Adipocyte (in vitro differentiated cells): Measurements from ENCODE around the gene ECM2.

Source experiments
- DNase-seq: peaks from one replicate; pipeline ENCODE4 v3.0.0-alpha.2; 2015; ENCODE audit warnings: low read depth
- H3K27me3 ChIP-seq: replicated peaks from 2 replicates; pipeline ENCODE4 v1.7.0; 2013; ENCODE audit warnings: mild to moderate bottlenecking, low read length, moderate library complexity; ENCODE audit not compliant: control insufficient read depth, insufficient read depth
- H3K36me3 ChIP-seq: 2 replicates; pipeline ENCODE4 v1.7.0; 2013; ENCODE audit warnings: low read length, mild to moderate bottlenecking, moderate library complexity; ENCODE audit not compliant: control insufficient read depth, insufficient read depth, severe bottlenecking
- H3K4me1 ChIP-seq: 2 replicates; pipeline ENCODE4 v1.7.0; 2013; ENCODE audit warnings: mild to moderate bottlenecking, low read length, moderate library complexity; ENCODE audit not compliant: control insufficient read depth, insufficient read depth
- H3K4me3 ChIP-seq: 2 replicates; pipeline ENCODE4 v1.7.0; 2013; ENCODE audit warnings: mild to moderate bottlenecking, low read length, moderate library complexity
- H3K9ac ChIP-seq: 2 replicates; pipeline ENCODE4 v1.7.0; 2013; ENCODE audit warnings: mild to moderate bottlenecking, low read length, moderate library complexity
- H3K9me3 ChIP-seq: 2 replicates; pipeline ENCODE4 v1.7.0; 2013; ENCODE audit warnings: mild to moderate bottlenecking, low read length, moderate library complexity; ENCODE audit not compliant: control insufficient read depth

Gene ECM2

DNA sequence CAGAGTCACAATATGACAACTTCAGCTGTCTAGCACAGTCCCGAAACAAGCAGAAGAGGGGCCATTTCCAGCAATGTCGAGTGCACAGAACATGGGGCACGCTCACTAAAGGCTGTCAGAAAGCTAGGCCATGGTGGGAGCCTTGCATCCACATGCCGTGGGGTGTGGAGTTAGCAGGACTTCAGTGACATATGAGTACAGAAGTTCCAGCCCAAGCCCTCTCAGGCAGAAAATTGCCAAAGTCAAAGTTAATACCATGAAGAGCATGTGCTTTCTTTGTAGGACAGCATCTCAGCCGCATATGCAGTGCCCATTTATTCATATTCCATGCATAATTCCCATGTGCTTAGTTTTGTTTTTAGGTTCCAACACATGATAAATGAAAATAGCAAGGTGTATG is 26.7 kb downstream of the ECM2 start:
- no peak for DNase-seq
- no peaks in the 10 kb centered on the region for H3K9me3 ChIP-seq
- H3K36me3 ChIP-seq: peaks cover 4% of the 10 kb centered on the region
- no peaks in the 10 kb centered on the region for H3K27me3 ChIP-seq
- H3K4me1 ChIP-seq: peaks cover 45% of the 10 kb centered on the region
- H3K9ac ChIP-seq: no peak overlapping the region
- H3K4me3 ChIP-seq: no peak overlapping the region

DNA sequence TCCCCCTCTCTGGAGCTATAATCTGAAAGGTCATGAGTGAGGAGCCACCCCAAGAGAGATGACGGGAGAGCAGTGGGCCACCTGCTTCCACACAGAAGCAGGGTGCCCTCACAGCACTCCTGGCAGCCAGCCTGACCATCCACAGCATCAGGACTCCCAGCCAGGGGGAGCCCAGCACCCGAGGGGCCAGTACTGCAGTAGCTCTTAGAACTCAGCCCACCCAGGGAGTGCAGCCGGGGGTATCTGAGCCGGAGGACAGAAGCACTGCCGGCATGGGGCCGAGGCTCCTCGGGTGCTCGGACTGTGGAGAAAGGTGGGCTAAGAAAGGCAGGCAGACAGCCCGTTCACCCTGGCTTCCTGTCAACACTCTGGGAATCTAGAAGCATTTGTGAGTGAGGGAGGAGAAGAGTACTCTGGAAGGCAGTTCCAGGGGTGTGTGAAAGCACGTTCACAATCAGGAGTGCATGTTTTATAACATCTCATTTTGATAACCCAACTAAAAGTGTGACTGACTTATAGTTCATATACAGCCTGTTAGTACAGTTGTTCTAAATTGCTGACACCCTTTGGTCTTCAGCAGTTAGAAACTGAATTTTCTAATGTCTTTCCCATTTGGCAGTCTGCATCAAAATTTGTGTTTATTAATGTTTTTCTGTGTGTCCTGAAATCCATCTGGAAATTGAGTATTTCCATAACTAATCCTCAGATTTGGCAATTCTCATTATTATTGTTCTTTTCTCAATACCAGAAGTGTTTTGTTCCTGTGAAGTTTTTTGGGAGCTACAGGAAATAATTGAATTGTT is 27.6 kb downstream of the ECM2 start:
- H3K9me3 ChIP-seq: no peaks in the 10 kb centered on the region

DNA sequence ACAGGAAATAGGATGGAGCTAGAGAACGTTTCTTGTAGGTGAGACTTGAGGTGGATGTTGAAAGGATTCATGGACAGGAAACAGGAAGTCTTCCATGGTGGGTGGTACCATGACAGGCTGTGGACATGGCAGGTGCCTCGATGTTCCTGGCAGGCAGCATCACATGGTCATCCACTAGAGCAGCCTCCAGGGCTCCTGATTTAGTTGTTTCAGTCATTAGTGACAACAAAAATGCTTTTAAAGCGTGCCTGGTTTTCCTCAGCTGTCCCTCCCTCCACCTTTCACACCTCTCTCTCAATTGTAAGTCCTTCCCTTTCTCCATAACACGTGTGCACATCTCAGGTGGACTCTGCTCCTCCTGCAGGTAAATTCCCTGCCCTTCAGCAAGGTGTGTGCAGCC is 28.3 kb downstream of the ECM2 start:
- DNase-seq: no peak
- Histone ChIP-seq H3K36me3 (no peaks in the 10 kb centered on the region), H3K4me3 (no peak overlapping the region), H3K9me3 (no peaks in the 10 kb centered on the region), H3K4me1 (peaks cover 61% of the 10 kb centered on the region), H3K9ac (peak overlapping the region; percentile 89), H3K27me3 (no peaks in the 10 kb centered on the region)

More for the DNA sequence above, 27.6 kb downstream of the ECM2 start:
- Histone ChIP-seq H3K36me3 (peaks cover 4% of the 10 kb centered on the region), H3K4me3 (peak overlapping the region; percentile 43), H3K27me3 (no peaks in the 10 kb centered on the region), H3K4me1 (peaks cover 54% of the 10 kb centered on the region), H3K9ac (peak overlapping the region; percentile 89)
- no peak for DNase-seq

DNA sequence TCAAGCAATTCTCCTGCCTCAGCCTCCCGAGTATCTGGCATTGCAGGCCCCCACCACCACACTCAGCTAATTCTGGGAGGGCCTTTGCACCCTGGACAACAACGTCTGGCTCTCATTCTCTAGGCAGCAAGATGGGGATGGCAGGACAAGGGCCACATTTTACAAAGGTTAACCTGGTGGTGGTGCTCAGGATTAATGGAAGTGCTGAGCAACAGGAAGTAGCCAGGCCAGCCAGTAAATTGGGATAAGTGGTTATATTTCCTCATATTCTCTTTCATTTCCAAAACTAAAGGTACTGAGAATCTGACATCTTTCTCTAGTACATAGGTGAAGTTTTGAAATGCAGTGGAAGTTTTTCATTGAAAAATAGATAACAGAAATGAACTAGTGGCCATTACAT is 28.8 kb downstream of the ECM2 start:
- no peaks in the 10 kb centered on the region for H3K36me3 ChIP-seq
- H3K9ac ChIP-seq: peak overlapping the region; percentile 89
- no peaks in the 10 kb centered on the region for H3K27me3 ChIP-seq
- peaks cover 66% of the 10 kb centered on the region for H3K4me1 ChIP-seq
- H3K4me3 ChIP-seq: peak overlapping the region; percentile 5
- no peak for DNase-seq
- no peaks in the 10 kb centered on the region for H3K9me3 ChIP-seq

DNA sequence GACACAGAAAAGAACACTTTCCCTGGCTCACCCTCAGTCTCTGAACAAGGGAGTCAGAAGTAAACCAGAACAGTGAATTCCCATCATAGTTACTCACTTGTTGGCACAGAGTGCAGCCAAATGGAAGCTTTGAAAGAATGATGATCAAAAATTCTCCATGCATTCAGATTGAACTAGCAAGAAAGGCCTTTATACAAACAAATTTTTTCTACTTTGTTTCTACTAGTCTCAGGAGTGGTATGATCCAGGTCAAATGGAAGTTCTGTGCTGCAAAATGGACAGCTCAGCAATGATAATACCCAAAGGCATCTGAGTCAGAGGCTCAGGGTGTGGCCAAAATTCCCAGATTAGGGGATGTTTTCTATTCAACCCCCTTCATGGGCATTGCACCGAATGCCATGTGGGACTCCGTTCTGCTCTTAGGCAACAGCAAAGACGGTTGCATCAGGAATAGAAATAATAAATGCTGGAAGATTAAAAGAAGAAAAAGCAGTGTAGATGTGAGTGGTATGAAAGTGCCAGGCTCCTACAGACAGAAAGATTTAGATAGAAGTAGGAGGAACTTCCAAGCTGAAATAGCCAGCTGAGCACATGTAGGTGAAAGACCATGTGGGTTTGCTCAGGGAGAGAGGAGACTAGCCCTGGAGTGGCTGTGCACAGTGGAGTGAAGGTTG is 29.5 kb downstream of the ECM2 start:
- Histone ChIP-seq H3K9me3 (no peaks in the 10 kb centered on the region), H3K4me3 (peak overlapping the region; percentile 68), H3K4me1 (peaks cover 72% of the 10 kb centered on the region), H3K9ac (peak overlapping the region; percentile 89), H3K27me3 (no peaks in the 10 kb centered on the region), H3K36me3 (no peaks in the 10 kb centered on the region)
- DNase-seq: peak; percentile 97

DNA sequence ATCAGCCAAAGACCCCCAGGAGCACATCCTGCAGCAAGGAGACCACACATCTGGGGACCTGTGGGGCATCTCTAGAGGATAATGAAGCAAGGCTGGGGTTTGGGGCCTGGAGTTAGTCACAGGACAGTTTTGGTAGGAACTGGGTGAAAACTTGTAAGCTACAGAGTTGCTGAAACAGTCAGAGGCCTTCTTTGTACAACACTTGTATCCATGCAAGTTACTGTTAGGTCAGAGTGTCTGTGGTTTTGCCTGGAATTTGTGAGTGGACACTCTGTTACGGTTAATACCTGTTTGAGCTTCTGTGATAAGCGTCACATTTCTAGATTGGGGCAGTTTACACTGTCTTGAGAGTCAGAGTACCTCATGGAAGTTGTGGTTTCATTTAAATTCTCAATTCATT is 30.9 kb downstream of the ECM2 start:
- DNase-seq: no peak
- peak overlapping the region; percentile 89 for H3K9ac ChIP-seq
- no peaks in the 10 kb centered on the region for H3K9me3 ChIP-seq
- H3K4me3 ChIP-seq: peak overlapping the region; percentile 68
- H3K4me1 ChIP-seq: peaks cover 76% of the 10 kb centered on the region
- H3K36me3 ChIP-seq: no peaks in the 10 kb centered on the region
- no peaks in the 10 kb centered on the region for H3K27me3 ChIP-seq

DNA sequence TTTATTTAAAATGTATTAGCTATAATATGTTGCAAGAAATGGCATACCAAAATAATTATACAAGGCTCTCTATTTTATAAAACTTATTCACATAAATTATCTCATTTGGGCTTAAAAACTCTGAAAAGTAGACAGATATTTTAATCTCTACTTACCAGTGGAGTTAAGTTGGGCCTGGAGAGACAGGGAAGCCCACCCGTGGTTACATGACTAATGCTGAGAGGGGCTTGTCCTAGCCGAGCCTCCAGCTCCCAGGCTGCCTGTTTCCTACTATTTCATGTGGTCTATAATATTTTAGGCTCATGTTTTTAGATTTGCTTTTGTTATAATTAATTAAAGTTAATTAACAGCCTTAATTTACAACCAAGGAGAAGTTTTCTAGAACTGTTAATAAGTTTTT is 32.6 kb downstream of the ECM2 start:
- Histone ChIP-seq H3K9me3 (no peaks in the 10 kb centered on the region), H3K4me3 (no peak overlapping the region), H3K4me1 (peaks cover 78% of the 10 kb centered on the region), H3K36me3 (no peaks in the 10 kb centered on the region), H3K27me3 (no peaks in the 10 kb centered on the region), H3K9ac (no peak overlapping the region)
- DNase-seq: no peak

DNA sequence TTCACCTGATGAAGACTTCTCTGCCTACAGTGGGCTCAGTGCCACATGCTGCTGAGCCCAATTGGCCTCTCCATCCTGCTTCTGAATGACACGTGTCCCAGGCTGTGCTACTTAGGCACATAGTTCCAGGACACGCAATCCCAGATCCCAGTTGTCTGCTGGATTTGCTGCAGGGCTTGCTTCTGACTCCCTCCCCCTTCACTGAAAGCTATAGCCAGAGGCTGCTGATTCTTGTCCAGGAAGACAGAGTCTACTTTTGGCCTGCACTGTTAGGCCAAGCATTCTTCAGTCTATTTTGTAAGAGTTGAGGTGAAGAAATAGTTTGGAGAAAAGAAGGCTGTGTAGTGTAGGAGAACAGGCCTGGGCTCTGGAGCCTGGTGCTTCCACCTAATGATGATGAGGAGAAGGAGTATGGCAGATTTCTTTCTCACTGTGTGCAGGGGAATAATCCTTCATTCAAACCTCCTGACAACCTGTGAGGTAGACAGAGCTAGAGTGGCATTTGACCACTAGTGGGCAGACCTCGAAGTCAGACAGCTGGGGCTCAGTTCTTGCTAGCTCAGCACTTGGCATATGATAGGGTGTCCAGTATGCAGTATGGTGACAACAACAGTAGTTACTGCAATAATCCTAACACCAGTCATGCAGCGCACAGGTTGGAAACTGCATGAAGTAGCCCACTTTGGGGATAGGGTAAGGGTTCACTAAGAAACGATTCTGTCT is 34.0 kb downstream of the ECM2 start:
- peak overlapping the region; percentile 56 for H3K9ac ChIP-seq
- DNase-seq: peak; percentile 74
- H3K27me3 ChIP-seq: no peaks in the 10 kb centered on the region
- H3K4me1 ChIP-seq: peaks cover 68% of the 10 kb centered on the region
- no peaks in the 10 kb centered on the region for H3K9me3 ChIP-seq
- no peaks in the 10 kb centered on the region for H3K36me3 ChIP-seq
- peak overlapping the region; percentile 31 for H3K4me3 ChIP-seq

DNA sequence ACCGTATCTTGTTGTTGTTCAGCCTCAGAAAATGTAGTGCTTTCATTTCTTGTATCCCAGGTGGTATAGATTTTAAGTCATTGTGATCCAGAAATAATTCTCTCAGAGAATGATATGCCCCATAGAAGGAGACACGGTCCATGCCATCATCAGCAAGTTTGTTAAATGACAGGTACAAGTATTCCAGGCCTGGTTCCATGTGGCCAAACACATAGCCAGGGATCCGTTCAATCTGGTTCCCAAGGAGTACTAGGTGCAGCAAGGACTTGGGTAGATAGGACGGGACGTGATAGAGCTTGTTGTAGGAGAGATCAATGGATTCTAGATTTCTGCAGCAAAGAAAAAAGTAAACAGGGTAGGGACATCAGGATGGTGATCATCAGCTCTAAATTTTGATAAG is 35.1 kb downstream of the ECM2 start:
- H3K9ac ChIP-seq: no peak overlapping the region
- no peak for DNase-seq
- peaks cover 72% of the 10 kb centered on the region for H3K4me1 ChIP-seq
- H3K36me3 ChIP-seq: peaks cover 3% of the 10 kb centered on the region
- no peak overlapping the region for H3K4me3 ChIP-seq
- H3K9me3 ChIP-seq: no peaks in the 10 kb centered on the region
- no peaks in the 10 kb centered on the region for H3K27me3 ChIP-seq

DNA sequence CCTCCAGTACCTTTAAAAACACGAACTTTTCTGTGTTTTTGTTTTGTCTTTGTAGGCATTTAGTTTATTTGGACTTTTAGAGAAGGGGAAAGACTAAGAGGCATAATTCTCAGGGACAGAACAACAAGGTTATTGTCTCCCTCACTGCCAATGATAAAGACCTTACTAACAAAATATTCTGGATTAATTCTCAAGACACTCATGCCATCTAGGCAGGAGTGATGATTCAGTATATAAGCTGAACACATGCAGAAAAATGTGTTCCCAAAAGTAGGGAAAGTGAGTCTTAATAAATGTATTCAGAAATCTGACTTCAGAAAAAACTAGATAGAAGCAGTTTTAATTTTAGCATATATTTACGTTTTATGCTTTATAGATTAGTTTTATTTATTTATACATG is 36.1 kb downstream of the ECM2 start:
- H3K27me3 ChIP-seq: no peaks in the 10 kb centered on the region
- peaks cover 62% of the 10 kb centered on the region for H3K4me1 ChIP-seq
- DNase-seq: no peak
- peaks cover 3% of the 10 kb centered on the region for H3K36me3 ChIP-seq
- no peak overlapping the region for H3K9ac ChIP-seq
- no peaks in the 10 kb centered on the region for H3K9me3 ChIP-seq
- H3K4me3 ChIP-seq: no peak overlapping the region
